RKO (cell line): ENCODE results near the gene KRTAP5-4.

Experiments used
- DNase-seq: peaks from one replicate; pipeline ENCODE4 v3.0.0-alpha.2; 2016; ENCODE audit warnings: low spot score

KRTAP5-4 gene

DNA sequence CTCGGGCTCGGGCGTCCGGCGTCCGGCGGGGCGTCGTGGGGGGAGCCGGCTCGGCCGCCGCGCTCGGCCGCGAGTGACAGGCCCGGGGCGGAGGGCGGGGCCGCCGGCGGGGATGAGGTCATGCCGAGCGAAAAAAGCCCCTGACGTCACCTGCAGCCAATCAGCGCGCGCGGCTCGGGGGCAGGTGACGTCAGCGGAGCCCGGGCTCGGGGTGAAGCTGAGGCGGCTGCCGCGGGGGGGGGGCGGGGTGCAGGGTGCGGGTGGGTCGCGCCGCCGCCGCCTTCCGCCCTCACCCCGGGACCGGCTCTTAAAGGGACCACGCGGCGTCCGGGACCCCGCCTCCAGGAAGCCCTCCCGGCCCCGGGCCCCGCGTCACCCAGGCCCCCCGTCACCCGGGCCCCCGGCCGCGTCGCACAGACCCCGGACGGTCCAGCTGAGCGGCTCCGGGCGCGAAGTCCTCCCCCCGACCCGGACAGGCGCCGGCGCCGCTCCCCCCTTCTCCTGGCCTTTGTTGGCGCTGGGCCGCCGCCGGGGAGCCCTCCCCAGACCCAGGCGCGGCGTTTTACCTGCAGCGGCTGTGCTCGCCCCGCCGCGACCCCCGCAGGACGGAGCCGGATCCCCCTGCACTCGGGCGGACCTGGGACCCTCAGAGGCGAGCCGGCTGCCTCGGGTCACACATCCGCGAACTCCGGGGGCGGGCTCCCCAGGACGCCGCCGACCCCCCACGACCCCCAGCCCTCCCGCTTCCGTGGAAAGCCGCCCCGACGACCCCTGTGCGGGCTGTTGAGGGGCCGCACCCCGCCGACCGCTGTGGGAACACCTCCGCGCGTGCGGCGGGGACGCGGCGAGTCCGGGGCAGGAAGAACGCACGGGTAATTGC, 49.5 kb downstream of the KRTAP5-4 start, which contains the start of gene DUSP8:
TSS of gene DUSP8 (minus strand) at position 75 of the 880 bp plus-strand sequence. CDS start 6,445 bp downstream, outside the sequence.
- peak; percentile 91 for DNase-seq

DNA sequence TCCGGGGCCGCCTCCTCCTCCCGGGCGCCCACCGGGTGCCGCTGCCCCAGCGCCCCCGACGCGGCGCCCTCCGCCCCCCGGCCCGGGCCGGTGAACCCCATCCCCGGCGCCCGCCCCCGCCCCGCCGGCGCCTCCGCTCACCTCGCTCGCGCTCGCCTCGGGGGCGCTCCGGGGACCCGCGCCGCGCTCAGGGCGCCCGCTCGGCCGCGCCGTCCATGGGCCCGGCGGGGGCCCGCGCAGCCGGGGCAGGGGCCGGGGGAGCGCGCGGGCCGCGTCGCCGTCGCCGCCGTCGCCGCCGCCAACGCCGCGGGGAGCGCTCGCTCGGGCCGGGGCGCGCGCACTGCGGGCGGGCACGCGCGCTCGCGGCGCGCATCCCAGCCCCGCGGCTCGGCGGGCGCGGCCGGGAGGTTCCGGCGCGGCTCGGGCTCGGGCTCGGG, 50.2 kb downstream of the KRTAP5-4 start:
- no peak for DNase-seq
